Duodenal mucosa (tissue), 2 donors: ENCODE data around the gene SHROOM4.

Experiments used
- H3K27ac ChIP-seq: one replicate; pipeline ENCODE4 v1.7.0; 2013; ENCODE audit warnings: low read depth, low read length
- H3K27me3 ChIP-seq, 2 donors: one replicate each; pipeline ENCODE4 v1.7.0; 2013; ENCODE audit warnings: low read length in 2 of 2, control low read depth in 1 of 2; ENCODE audit not compliant: insufficient read depth in 2 of 2, control insufficient read depth in 1 of 2
- H3K36me3 ChIP-seq, 2 donors: one replicate each; pipeline ENCODE4 v1.7.0; 2013; ENCODE audit warnings: low read length in 2 of 2, control low read depth in 1 of 2; ENCODE audit not compliant: insufficient read depth in 2 of 2, control insufficient read depth in 1 of 2
- H3K4me1 ChIP-seq, 2 donors: one replicate each; pipeline ENCODE4 v1.7.0; 2013; ENCODE audit warnings: low read length in 2 of 2, control low read depth in 1 of 2; ENCODE audit not compliant: insufficient read depth in 2 of 2, control insufficient read depth in 1 of 2
- H3K4me3 ChIP-seq, 2 donors: one replicate each; pipeline ENCODE4 v1.7.0; 2013; ENCODE audit warnings: low read length in 2 of 2, low read depth in 1 of 2
- H3K9ac ChIP-seq, 2 donors: one replicate each; pipeline ENCODE4 v1.7.0; 2013; ENCODE audit warnings: low read length in 2 of 2, low read depth in 1 of 2
- H3K9me3 ChIP-seq, 2 donors: one replicate each; pipeline ENCODE4 v1.7.0; 2013; ENCODE audit warnings: low read length in 2 of 2, control low read depth in 1 of 2; ENCODE audit not compliant: control insufficient read depth in 1 of 2

Gene SHROOM4

GRCh38 chrX:50780144-50780543 lies 33.9 kb downstream of the SHROOM4 start:
- Histone ChIP-seq H3K27ac (no peak overlapping the region), H3K27me3 (no peaks in the 10 kb centered on the region), H3K36me3 (no peaks in the 10 kb centered on the region), H3K4me1 (no peaks in the 10 kb centered on the region), H3K9me3 (no peaks in the 10 kb centered on the region), H3K4me3 (no peak overlapping the region), H3K9ac (no peak overlapping the region)

GRCh38 chrX:50779694-50780093 lies 34.3 kb downstream of the SHROOM4 start:
- no peaks in the 10 kb centered on the region for H3K4me1 ChIP-seq

DNA sequence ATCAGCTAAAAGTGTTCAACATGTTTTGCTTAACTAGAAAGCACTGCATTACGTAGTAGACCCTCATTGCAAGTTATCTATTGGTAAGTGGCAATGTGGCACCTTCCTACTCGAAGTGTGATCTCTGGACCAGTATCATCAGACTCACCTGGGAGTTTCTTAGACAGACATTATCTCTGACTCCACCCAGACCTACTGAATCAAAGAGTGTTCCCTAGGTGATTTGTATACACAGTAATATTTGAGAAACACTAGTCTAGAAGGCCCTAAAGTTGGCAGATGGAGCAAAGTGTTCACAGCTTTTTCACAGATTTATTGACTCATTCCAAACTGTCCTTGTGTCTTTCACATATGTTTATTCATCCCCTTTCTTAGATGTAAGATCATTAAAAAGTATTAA lies 35.7 kb downstream of the SHROOM4 start:
- H3K27me3 ChIP-seq = no peaks in the 10 kb centered on the region
- no peak overlapping the region for H3K9ac ChIP-seq
- H3K27ac ChIP-seq = no peak overlapping the region
- H3K4me3 ChIP-seq = no peak overlapping the region
- no peaks in the 10 kb centered on the region for H3K9me3 ChIP-seq
- H3K4me1 ChIP-seq = no peaks in the 10 kb centered on the region
- no peaks in the 10 kb centered on the region for H3K36me3 ChIP-seq

More at GRCh38 chrX:50779694-50780093, 34.3 kb downstream of the SHROOM4 start:
- no peaks in the 10 kb centered on the region for H3K9me3 ChIP-seq
- H3K27ac ChIP-seq = no peak overlapping the region
- no peak overlapping the region for H3K4me3 ChIP-seq
- H3K27me3 ChIP-seq = no peaks in the 10 kb centered on the region
- H3K9ac ChIP-seq = no peak overlapping the region
- no peaks in the 10 kb centered on the region for H3K36me3 ChIP-seq

GRCh38 chrX:50776248-50776647 lies 37.7 kb downstream of the SHROOM4 start:
- Histone ChIP-seq H3K36me3 (no peaks in the 10 kb centered on the region), H3K27me3 (no peaks in the 10 kb centered on the region), H3K9me3 (no peaks in the 10 kb centered on the region), H3K9ac (no peak overlapping the region), H3K4me1 (peaks cover under 1 to 5% of the 10 kb centered on the region in 2 donors), H3K4me3 (no peak overlapping the region), H3K27ac (no peak overlapping the region)

- Histone ChIP-seq H3K9me3 (no peaks in the 10 kb centered on the region), H3K4me3 (no peak overlapping the region), H3K4me1 (peaks cover 16 to 30% of the 10 kb centered on the region in 2 donors), H3K36me3 (no peaks in the 10 kb centered on the region), H3K27me3 (no peaks in the 10 kb centered on the region), H3K27ac (no peak overlapping the region), H3K9ac (no peak overlapping the region)
Observed at GRCh38 chrX:50771382-50771781, 42.6 kb downstream of the SHROOM4 start.

GRCh38 chrX:50770702-50771101 lies 43.3 kb downstream of the SHROOM4 start:
- Histone ChIP-seq H3K27me3 (no peaks in the 10 kb centered on the region), H3K9me3 (no peaks in the 10 kb centered on the region), H3K9ac (no peak overlapping the region), H3K36me3 (no peaks in the 10 kb centered on the region), H3K4me1 (peaks cover 16 to 30% of the 10 kb centered on the region in 2 donors), H3K27ac (no peak overlapping the region), H3K4me3 (no peak overlapping the region)

- peak overlapping the region in 1 of 2 donors; percentile 10 for H3K9ac ChIP-seq
- H3K4me1 ChIP-seq = peaks cover 16 to 30% of the 10 kb centered on the region in 2 donors
- no peak overlapping the region for H3K4me3 ChIP-seq
- H3K27me3 ChIP-seq = no peaks in the 10 kb centered on the region
- no peaks in the 10 kb centered on the region for H3K9me3 ChIP-seq
- no peaks in the 10 kb centered on the region for H3K36me3 ChIP-seq
- H3K27ac ChIP-seq = no peak overlapping the region
Observed at GRCh38 chrX:50769389-50770063, 44.5 kb downstream of the SHROOM4 start.

GRCh38 chrX:50768801-50769200 lies 45.2 kb downstream of the SHROOM4 start:
- Histone ChIP-seq H3K9ac (no peak overlapping the region), H3K9me3 (no peaks in the 10 kb centered on the region), H3K36me3 (no peaks in the 10 kb centered on the region), H3K4me3 (no peak overlapping the region), H3K4me1 (peaks cover 16 to 30% of the 10 kb centered on the region in 2 donors), H3K27me3 (no peaks in the 10 kb centered on the region), H3K27ac (peak overlapping the region; percentile 18)

GRCh38 chrX:50765986-50766385 lies 48.0 kb downstream of the SHROOM4 start:
- Histone ChIP-seq H3K27ac (no peak overlapping the region), H3K36me3 (no peaks in the 10 kb centered on the region)

DNA sequence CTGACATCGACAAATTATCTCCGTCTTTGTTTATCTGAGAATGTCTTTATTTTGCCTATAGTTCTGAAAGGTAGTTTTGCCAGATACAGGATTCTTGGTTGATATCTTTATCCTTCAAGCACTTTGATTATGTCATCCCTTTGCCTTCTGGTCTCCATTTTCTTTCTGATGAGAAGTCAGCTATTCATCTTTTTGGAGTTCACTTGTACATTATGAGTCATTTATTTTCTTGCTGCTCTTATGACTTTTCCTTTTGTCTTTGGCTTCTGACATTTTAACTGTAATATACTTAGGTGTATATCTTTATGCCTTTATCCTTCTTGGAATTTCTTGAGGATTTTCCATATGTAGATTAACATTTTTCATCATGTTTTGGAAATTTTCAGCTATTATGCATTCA lies 51.4 kb downstream of the SHROOM4 start:
- Histone ChIP-seq H3K4me1 (no peaks in the 10 kb centered on the region), H3K4me3 (no peak overlapping the region), H3K9me3 (no peaks in the 10 kb centered on the region), H3K27ac (no peak overlapping the region), H3K9ac (no peak overlapping the region), H3K27me3 (no peaks in the 10 kb centered on the region), H3K36me3 (no peaks in the 10 kb centered on the region)

More at GRCh38 chrX:50765986-50766385, 48.0 kb downstream of the SHROOM4 start:
- Histone ChIP-seq H3K4me3 (no peak overlapping the region), H3K4me1 (peaks cover 12 to 22% of the 10 kb centered on the region in 2 donors), H3K27me3 (no peaks in the 10 kb centered on the region), H3K9ac (no peak overlapping the region), H3K9me3 (no peaks in the 10 kb centered on the region)
